ENCODE data around the gene SSBP2.

DNA sequence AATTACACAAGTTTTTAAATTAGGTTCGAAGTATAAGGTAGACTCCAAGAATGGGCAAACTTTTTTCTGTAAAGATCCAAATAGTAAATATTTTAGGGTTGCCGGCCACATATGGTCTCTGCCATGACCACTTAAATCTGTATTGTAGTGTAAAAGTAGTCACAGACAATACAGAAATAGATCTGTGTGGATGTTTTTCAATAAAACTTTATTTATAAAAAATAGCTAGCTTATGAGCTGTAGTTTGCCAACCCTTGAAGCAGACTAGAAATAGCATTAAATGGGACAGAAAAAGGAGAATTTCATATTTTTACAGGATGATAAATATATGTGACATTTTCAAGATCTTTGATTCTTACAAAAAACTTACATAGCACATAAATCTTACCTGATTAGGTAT, 262.0 kb downstream of the SSBP2 start:
- TF ChIP-seq POLR2A (IDR thresholded peaks at IDR 0.05; ENCODE audit: low read depth, low read length), result no peak
- no peak for TF ChIP-seq POLR2AphosphoS5 (IDR thresholded peaks at IDR 0.05; ENCODE audit: low read depth, low read length)
- TF ChIP-seq TAF1 (IDR thresholded peaks at IDR 0.05; ENCODE audit: borderline replicate concordance, low read depth, low read length), result no peak

Data from GM12892 (cell line).